Activated naive CD8-positive, alpha-beta T cell treated with anti-CD3 and anti-CD28 coated beads, Interleukin-2, amount 50 U/mL, for 16 hours (primary cell): ENCODE results near the gene STK38L.

Source experiments
- DNase-seq: peaks from one replicate; pipeline ENCODE4 v3.0.0-alpha.2; 2020; ENCODE audit warnings: low read depth, low spot score

Gene STK38L

DNA sequence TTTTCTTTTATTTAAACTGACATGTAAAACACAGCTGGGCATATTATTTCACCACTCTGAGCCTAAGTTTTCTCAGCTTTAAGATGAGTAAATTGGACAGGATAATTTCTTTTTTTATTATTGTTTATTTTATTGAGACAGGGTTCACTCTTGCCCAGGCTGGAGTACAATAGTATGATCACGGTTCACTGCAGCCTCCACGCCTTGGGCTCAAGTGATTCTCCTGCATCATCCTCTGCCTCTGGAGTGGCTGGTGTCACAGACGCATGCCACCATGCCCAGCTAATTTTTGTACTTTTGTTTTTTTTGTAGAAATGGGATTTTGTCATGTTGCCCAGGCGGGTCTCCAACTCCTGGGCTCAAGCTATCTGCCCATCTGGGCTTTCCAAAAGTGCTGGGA lies 101.3 kb downstream of the STK38L start:
- no peak for DNase-seq

DNA sequence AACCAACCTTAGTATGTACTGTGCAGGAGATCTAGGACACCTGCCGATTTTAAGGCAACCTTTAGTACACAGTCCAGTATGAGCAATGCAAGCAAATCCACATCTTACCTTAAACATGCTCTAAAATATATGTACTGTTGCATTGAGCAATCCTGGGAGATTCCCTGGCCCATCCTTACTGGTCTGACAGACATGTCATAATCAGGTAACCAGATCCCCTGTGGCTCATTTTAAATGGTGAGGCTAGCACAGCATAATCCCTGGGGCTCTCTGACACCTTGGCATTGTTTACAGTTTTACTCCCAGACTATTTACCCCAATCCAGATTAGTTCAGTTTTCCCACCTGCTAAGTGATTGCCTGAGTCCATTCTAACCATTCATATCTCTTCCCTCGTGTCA lies 103.7 kb downstream of the STK38L start:
- DNase-seq, result no peak

DNA sequence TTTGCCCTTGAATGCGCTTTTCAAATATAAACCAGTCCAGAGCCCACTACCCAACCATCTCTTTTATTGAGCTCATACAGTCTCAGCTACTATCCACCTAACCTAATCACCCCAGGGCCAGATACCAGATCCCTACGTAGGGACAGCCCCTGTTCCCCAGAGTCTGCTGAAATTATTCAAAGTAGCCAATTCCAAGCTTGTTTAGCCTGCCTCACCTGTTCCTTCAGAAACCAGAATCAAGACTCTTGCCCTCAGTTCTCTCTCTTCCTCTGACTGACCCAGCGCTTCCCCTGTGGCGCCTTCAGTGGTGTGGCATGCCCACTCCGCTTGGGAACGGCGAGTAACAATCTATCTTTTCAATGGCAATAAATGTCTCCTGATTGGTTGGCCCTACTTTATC lies 107.4 kb downstream of the STK38L start:
- DNase-seq, result no peak

DNA sequence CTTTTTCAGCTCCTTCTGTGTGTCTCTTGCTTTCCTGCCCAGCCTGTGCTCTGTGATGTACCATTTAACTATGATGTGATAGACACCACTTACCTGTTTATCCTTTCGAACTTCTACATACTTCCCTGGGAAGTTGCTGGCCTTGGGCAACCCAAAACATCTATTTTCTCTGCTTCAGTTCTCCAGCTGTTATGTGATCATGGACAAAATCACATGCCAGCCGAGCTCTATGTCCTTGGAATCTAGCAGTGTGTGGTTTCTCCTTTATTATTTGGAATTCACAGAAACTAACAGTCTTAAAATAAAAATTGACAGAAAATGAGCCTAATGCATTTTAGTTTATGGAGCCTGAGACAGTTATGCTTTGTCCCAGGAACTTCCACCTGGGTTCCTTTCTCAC lies 111.4 kb downstream of the STK38L start:
- no peak for DNase-seq

DNA sequence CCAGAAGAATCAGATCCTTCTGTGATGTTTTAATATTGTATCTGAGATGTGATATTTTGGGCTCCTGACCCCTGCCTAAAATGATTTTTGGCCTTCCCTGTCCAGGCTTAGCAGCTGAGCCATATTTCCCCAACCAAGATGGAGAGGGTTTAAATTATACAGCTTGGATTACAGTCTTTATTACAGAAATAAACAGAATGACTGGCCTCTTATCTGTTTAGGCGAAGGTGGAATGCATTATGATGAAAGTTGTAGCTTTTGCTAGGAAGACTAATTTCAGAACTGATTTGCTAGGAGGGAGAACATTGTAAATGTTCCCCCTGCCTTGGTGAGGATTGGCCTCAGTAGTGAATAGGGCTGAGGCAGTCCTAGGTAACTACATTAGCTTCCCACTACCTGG lies 111.9 kb downstream of the STK38L start:
- no peak for DNase-seq

DNA sequence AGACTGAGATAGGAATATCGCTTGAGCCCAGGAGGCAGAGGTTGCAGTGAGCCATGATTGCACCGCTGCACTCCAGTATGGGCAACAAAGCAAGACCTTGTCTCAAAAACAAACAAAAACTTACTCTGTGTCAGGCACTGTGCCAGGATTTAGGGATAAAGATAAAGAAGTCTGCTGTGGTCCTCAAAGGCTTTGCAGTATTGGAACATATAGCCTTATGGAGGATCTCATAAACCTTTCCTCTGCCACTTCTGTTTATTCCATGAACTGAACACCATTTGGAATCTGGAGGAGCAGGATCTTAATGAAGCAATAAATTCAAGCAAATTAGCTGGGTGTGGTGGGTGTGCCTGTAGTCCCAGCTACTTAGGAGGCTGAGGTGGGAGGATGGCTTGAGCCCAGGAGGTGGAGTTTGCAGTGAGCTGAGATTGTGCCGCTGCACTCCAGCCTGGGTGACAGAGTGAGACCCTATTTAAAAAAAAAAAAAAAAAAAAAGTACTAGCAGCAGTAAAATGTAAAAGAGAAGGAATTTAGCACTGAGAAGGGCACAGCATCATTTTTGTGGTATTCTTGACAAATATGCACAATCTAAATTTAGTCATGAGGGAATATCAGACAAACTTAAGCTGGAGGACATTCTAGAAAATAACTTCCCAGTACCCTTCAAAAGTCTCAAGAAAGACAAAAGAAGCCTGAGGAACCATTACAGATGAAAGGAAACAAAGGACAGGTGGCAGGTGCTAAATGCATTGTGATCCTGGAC lies 115.7 kb downstream of the STK38L start:
- DNase-seq, result no peak

DNA sequence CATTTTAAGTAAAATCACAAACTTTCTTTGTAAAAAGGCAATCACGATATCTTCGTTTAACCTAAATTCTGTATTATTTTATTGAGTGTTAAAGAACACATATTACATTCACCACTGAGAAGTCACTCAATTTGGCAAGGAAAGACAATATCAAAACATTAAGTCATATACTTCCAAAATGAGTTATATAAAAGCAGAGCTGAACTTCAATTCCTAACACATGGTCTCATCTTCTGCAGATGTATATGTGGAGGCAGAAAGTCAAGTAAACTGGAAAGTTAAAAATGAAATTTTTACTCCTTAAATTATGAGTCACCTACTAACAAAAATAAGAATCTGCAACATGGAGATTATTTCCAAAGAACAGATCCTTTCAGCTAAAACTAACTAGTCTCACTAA lies 117.3 kb downstream of the STK38L start:
- DNase-seq, result no peak

DNA sequence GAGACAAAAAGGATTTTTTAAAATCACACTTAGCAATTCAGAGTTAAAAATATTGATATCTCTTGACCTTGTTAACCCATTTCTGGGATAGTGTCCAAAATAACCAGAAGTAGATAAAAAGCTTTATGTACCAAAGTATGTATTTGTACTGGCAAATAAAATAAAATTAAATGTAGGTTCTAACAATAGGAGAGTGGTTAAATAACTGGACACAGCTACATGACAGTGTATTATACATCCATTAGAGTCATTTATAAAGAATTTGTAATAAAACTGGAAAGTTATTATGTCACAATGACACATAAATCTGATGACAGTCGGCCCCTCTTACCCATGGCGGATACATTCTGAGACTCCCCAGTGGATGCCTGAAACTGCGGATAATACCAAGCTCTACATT lies 122.5 kb downstream of the STK38L start:
- DNase-seq, result no peak

DNA sequence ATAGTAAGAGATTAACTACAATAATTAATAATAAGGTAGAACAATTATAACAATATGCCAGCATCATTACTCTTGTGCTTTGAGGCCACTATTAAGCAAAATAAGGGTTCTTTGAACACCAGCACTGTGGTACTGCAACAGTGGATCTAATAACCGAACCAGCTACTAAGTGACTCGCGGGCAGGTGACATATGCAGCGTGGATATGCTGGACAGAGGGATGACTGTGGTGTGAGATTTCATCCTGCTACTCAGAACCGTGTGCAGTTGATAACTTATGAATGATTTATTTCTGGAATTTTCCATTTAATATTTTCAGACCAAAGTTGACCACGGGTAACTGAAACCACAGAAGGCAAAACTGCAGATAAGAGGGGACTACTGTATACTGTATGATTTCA lies 123.0 kb downstream of the STK38L start:
- DNase-seq, result no peak
